Esophagus muscularis mucosa (tissue), 4 donors: ENCODE results near the gene RERE. TPM values are rescaled to one million over a fixed set of nuclear protein-coding genes. Genes with fewer than 3 reads are reported as not detected.

Source experiments
- DNase-seq: peaks from one replicate; pipeline ENCODE4 v3.0.0-alpha.2; 2017; ENCODE audit errors: extremely low spot score
- H3K27ac ChIP-seq, 4 donors: fragments of 200-600 bp; sonication (generic); replicated peaks in 1 of 4; 1 replicate in 3 of 4; 2 replicates in 1 of 4; pipeline ENCODE4 v1.5.1; 2016 to 2019; ENCODE audit warnings: mild to moderate bottlenecking in 1 of 4
- H3K27me3 ChIP-seq, 4 donors: fragments of 200-600 bp; sonication (generic); one replicate each; pipeline versions ENCODE4 v1.5.1 to v1.6.0; 2016 to 2019
- H3K36me3 ChIP-seq, 4 donors: fragments of 200-600 bp; sonication (generic); one replicate each; pipeline ENCODE4 v1.5.1; 2016 to 2019
- H3K4me1 ChIP-seq, 4 donors: fragments of 200-600 bp; sonication (generic); one replicate each; pipeline ENCODE4 v1.5.1; 2016 to 2019
- H3K4me3 ChIP-seq, 4 donors: fragments of 200-600 bp; sonication (generic); 1 replicate in 2 of 4; 2 replicates in 2 of 4; pipeline ENCODE4 v1.5.1; 2016 to 2019; ENCODE audit warnings: mild to moderate bottlenecking in 4 of 4, moderate library complexity in 1 of 4
- H3K9me3 ChIP-seq, 4 donors: fragments of 200-600 bp; sonication (generic); 1 replicate in 3 of 4; 2 replicates in 1 of 4; pipeline ENCODE4 v1.5.1; 2016 to 2019
- CTCF ChIP-seq, 3 experiments: fragments of 200-600 bp in 2 of 3; fragments of 450-650 bp in 1 of 3; sonication (generic) in 2 of 3; IDR thresholded peaks; one replicate each; pipeline ENCODE4 v1.5.1; 2017 to 2019; ENCODE audit warnings: antibody characterized with exemption in 3 of 3, mild to moderate bottlenecking in 2 of 3, moderate library complexity in 1 of 3
- EP300 ChIP-seq: sonication (generic); formaldehyde crosslinking; IDR thresholded peaks from one replicate; pipeline ENCODE4 v1.6.1; 2017; ENCODE audit warnings: antibody characterized with exemption
- POLR2A ChIP-seq: fragments of 450-650 bp; IDR thresholded peaks from one replicate; pipeline ENCODE4 v1.6.1; 2017; ENCODE audit warnings: antibody characterized with exemption, moderate library complexity, mild to moderate bottlenecking, low read depth
- POLR2AphosphoS5 ChIP-seq, 2 donors: sonication (generic); formaldehyde crosslinking; IDR thresholded peaks; one replicate each; pipeline ENCODE4 v1.6.1; 2017; ENCODE audit warnings: antibody characterized with exemption in 2 of 2
- WGBS: methylation state at CpG from one replicate; pipeline ENCODE4 v1.1.5; 2018; 5-methylcytosine and 5-hydroxymethylcytosine counted together
- intact Hi-C: fragments of 100-400 bp; cut with DNase I; formaldehyde crosslinking; loops from one replicate; pipeline ENCODE4 v1.15.1; 2023
- total RNA-seq, 4 donors: library from RNA; depleted of rRNA; stranded (reverse); fragments of >200 nt; gene quantifications; one replicate each; pipeline versions ENCODE4 v1.1.0 to v1.2.1, GENCODE V29; 2016

Gene RERE
- total RNA-seq, 4 donors from 2014 or later: 133 to 212 (median 168) TPM

GRCh38 chr1:8467308-8467707 lies 350.1 kb downstream of the RERE start:
- TF ChIP-seq POLR2A (no peak), EP300 (no peak), CTCF (IDR thresholded peaks at IDR 0.05) (no peak), POLR2AphosphoS5 (IDR thresholded peaks at IDR 0.05) (no peak)
- Histone ChIP-seq H3K4me1 (peaks cover 27 to 55% (median 46%) of the 10 kb centered on the region in 4 donors), H3K27me3 (no peaks in the 10 kb centered on the region), H3K9me3 (no peaks in the 10 kb centered on the region), H3K36me3 (peaks cover 0 to 9% (median 0%) of the 10 kb centered on the region in 4 donors), H3K27ac (peak overlapping the region in 2 of 4 donors; percentile 15 to 23), H3K4me3 (no peak overlapping the region)
- intact Hi-C loops: no loop called here
- no peak for DNase-seq
- WGBS: 70% methylated on average over 3 of the region's 3 CpGs

GRCh38 chr1:8465692-8466091 lies 351.7 kb downstream of the RERE start:
- H3K4me3 ChIP-seq: no peak overlapping the region
- no peaks in the 10 kb centered on the region for H3K9me3 ChIP-seq
- TF ChIP-seq POLR2A (no peak), EP300 (no peak), CTCF (IDR thresholded peaks at IDR 0.05) (no peak)
- no peaks in the 10 kb centered on the region for H3K27me3 ChIP-seq
- peak overlapping the region; percentile 20 to 86 (median 82) for H3K27ac ChIP-seq
- peaks cover 0 to 9% (median 0%) of the 10 kb centered on the region in 4 donors for H3K36me3 ChIP-seq
- intact Hi-C loops: no loop called here
- H3K4me1 ChIP-seq: peaks cover 39 to 71% (median 62%) of the 10 kb centered on the region in 4 donors
- no peak for DNase-seq
- 81% methylated on average over 13 of the region's 13 CpGs for WGBS

- H3K27ac ChIP-seq: peak overlapping the region; percentile 80 to 86 (median 84)
- H3K4me3 ChIP-seq: no peak overlapping the region
- intact Hi-C loops: no loop called here
- TF ChIP-seq POLR2AphosphoS5 (IDR thresholded peaks at IDR 0.05) (no peak), CTCF (IDR thresholded peaks at IDR 0.05) (peak in 2 of 3 experiments; percentile 27)
- peaks cover 44 to 78% (median 69%) of the 10 kb centered on the region in 4 donors for H3K4me1 ChIP-seq
- 58% methylated on average over 5 of the region's 5 CpGs for WGBS
- no peaks in the 10 kb centered on the region for H3K27me3 ChIP-seq
- no peaks in the 10 kb centered on the region for H3K9me3 ChIP-seq
- DNase-seq: no peak
- peaks cover 0 to 9% (median 0%) of the 10 kb centered on the region in 4 donors for H3K36me3 ChIP-seq
Measured at GRCh38 chr1:8465013-8465412, 352.4 kb downstream of the RERE start.

GRCh38 chr1:8464377-8464776 lies 353.1 kb downstream of the RERE start:
- DNase-seq: no peak
- TF ChIP-seq POLR2AphosphoS5 (IDR thresholded peaks at IDR 0.05) (no peak), EP300 (no peak), POLR2A (no peak), CTCF (IDR thresholded peaks at IDR 0.05) (no peak)
- intact Hi-C loops: no loop called here
- Histone ChIP-seq H3K27me3 (no peaks in the 10 kb centered on the region), H3K9me3 (no peaks in the 10 kb centered on the region), H3K4me1 (peaks cover 47 to 83% (median 74%) of the 10 kb centered on the region in 4 donors), H3K4me3 (no peak overlapping the region), H3K36me3 (peaks cover 0 to 9% (median 0%) of the 10 kb centered on the region in 4 donors), H3K27ac (peak overlapping the region; percentile 80 to 86 (median 84))
- 80% methylated on average over 2 of the region's 4 CpGs for WGBS
